HCT116 (cell line): ENCODE data around the gene HNMT. TPM values are rescaled to one million over a fixed set of nuclear protein-coding genes. Genes with fewer than 3 reads are reported as not detected.

Source experiments
- ATAC-seq: fragments of 200-7000 bp; cut with Tn5 transposase; 2 replicates; pipeline ENCODE4 v1.9.1; 2020; ENCODE audit warnings: mild to moderate bottlenecking, moderate library complexity
- BruUV-seq: library from RNA; stranded (reverse); fragments of 400-500 nt; replicated peaks from 2 replicates; lab custom pipeline; 2021; lab: Mats Ljungman, UMichigan
- CTCF ChIA-PET: fragments of 300-600 bp; sonication (Branson Sonifier 250); formaldehyde crosslinking; loops from one replicate; lab custom pipeline; 2021; ENCODE audit warnings: antibody characterized with exemption; lab: Charles Lee
- POLR2A ChIA-PET: fragments of 300-600, 350-600 bp; sonication (Branson Sonifier 250); formaldehyde crosslinking; loops from one replicate; lab custom pipeline; 2021; ENCODE audit warnings: antibody characterized with exemption; lab: Charles Lee
- RAD21 ChIA-PET, 2 experiments: fragments of 300-600 bp; sonication (Branson Sonifier 250); formaldehyde crosslinking; loops; one replicate each; lab custom pipeline; 2023; ENCODE audit warnings: low total read pairs in 2 of 2; ENCODE audit not compliant: uncharacterized antibody in 2 of 2, unreplicated experiment in 2 of 2, low non-redundant PET in 1 of 2; lab: Charles Lee
- DNase-seq: peaks from one replicate; pipeline ENCODE4 v3.0.0-alpha.2; 2010; ENCODE audit warnings: low read depth, low spot score
- H2AFZ ChIP-seq: fragments of 200-600 bp; shearing (Covaris generic), sonication (generic); 2 replicates; pipeline ENCODE4 v1.6.1; 2017; ENCODE audit warnings: low read depth, mixed run types, mixed read lengths, antibody characterized with exemption, low read length; ENCODE audit not compliant: poor library complexity, severe bottlenecking
- H3K27ac ChIP-seq: 2 replicates; pipeline ENCODE4 v1.5.1; 2012; ENCODE audit warnings: low read depth, low read length
- H3K27me3 ChIP-seq: fragments of 200-600 bp; sonication (generic); 2 replicates; pipeline ENCODE4 v1.6.1; 2016; ENCODE audit warnings: mixed run types, low read length, mixed read lengths; ENCODE audit not compliant: insufficient read depth
- H3K36me3 ChIP-seq, 2 experiments: fragments of 200-500 bp in 1 of 2; fragments of 200-600 bp in 1 of 2; sonication (Bioruptor generic) in 1 of 2; sonication (generic) in 1 of 2; 2 replicates each; pipeline versions ENCODE4 v1.5.1 to v1.6.1; 2014 to 2016; ENCODE audit warnings: low read length in 2 of 2, inconsistent platforms in 1 of 2, mixed read lengths in 1 of 2, mixed run types in 1 of 2; ENCODE audit not compliant: insufficient read depth in 2 of 2, control insufficient read depth in 1 of 2
- H3K4me1 ChIP-seq, 2 experiments: fragments of 200-600 bp in 1 of 2; sonication (generic) in 1 of 2; 2 replicates each; pipeline versions ENCODE4 v1.5.1 to v1.6.1; 2012 to 2017; ENCODE audit warnings: low read length in 2 of 2, inconsistent platforms in 1 of 2, mild to moderate bottlenecking in 1 of 2, mixed read lengths in 1 of 2, mixed run types in 1 of 2, moderate library complexity in 1 of 2; ENCODE audit not compliant: insufficient read depth in 2 of 2, control insufficient read depth in 1 of 2
- H3K4me2 ChIP-seq: fragments of 200-600 bp; sonication (generic); 2 replicates; pipeline ENCODE4 v1.6.1; 2017; ENCODE audit warnings: mixed run types, low read length, mixed read lengths
- H3K4me3 ChIP-seq, 2 experiments: fragments of 200-600 bp in 1 of 2; sonication (generic) in 1 of 2; replicated peaks in 1 of 2; 2 replicates each; pipeline ENCODE4 v1.5.1; 2011 to 2016; ENCODE audit warnings: low read length in 2 of 2, control low read depth in 1 of 2, low read depth in 1 of 2, mild to moderate bottlenecking in 1 of 2, mixed read lengths in 1 of 2, mixed run types in 1 of 2
- H3K79me2 ChIP-seq: fragments of 200-600 bp; sonication (generic); 2 replicates; pipeline ENCODE4 v1.6.1; 2017; ENCODE audit warnings: mild to moderate bottlenecking, mixed run types, low read length, moderate library complexity, mixed read lengths; ENCODE audit not compliant: insufficient read depth
- H3K9ac ChIP-seq: fragments of 200-600 bp; sonication (generic); 2 replicates; pipeline ENCODE4 v1.6.1; 2016; ENCODE audit warnings: low read length, mixed read lengths
- H3K9me2 ChIP-seq: fragments of 200-600 bp; sonication (generic), shearing (Covaris generic); 2 replicates; pipeline ENCODE4 v1.6.1; 2017; ENCODE audit warnings: mixed run types, mild to moderate bottlenecking, moderate library complexity; ENCODE audit not compliant: insufficient read depth
- H3K9me3 ChIP-seq, 2 experiments: fragments of 200-500 bp in 1 of 2; fragments of 200-600 bp in 1 of 2; sonication (Bioruptor generic) in 1 of 2; sonication (generic) in 1 of 2; 2 replicates each; pipeline ENCODE4 v1.6.1; 2014 to 2017; ENCODE audit warnings: low read length in 2 of 2, mixed read lengths in 2 of 2, inconsistent platforms in 1 of 2, low read depth in 1 of 2, mild to moderate bottlenecking in 1 of 2, mixed run types in 1 of 2, moderate library complexity in 1 of 2; ENCODE audit not compliant: control insufficient read depth in 1 of 2, insufficient read depth in 1 of 2
- H4K20me1 ChIP-seq: fragments of 200-600 bp; sonication (generic), shearing (Covaris generic); 2 replicates; pipeline ENCODE4 v1.6.1; 2017; ENCODE audit warnings: mixed run types, mild to moderate bottlenecking, moderate library complexity; ENCODE audit not compliant: insufficient read depth
- CBX3 ChIP-seq: IDR thresholded peaks from 2 replicates; pipeline ENCODE4 v1.6.1; 2012; ENCODE audit warnings: low read depth
- CEBPB ChIP-seq: IDR thresholded peaks from 2 replicates; pipeline ENCODE4 v1.6.1; 2012; ENCODE audit warnings: low read depth
- CTCF ChIP-seq, 3 experiments: fragments of 200-600 bp in 1 of 3; sonication (generic) in 1 of 3; IDR thresholded peaks in 2 of 3; conservative IDR thresholded peaks in 1 of 3; 2 replicates each; pipeline ENCODE4 v1.5.1; 2012 to 2017; ENCODE audit warnings: low read depth in 2 of 3, low read length in 2 of 3, antibody characterized with exemption in 1 of 3, borderline replicate concordance in 1 of 3, control low read depth in 1 of 3, mild to moderate bottlenecking in 1 of 3, mixed read lengths in 1 of 3, mixed run types in 1 of 3, moderate library complexity in 1 of 3; ENCODE audit not compliant: insufficient read depth in 1 of 3
- EGR1 ChIP-seq: IDR thresholded peaks from 2 replicates; pipeline ENCODE4 v1.6.1; 2012; ENCODE audit warnings: low read depth
- ELF1 ChIP-seq: IDR thresholded peaks from 2 replicates; pipeline ENCODE4 v1.6.1; 2012; ENCODE audit warnings: low read depth, borderline replicate concordance
- JUND ChIP-seq: IDR thresholded peaks from 2 replicates; pipeline ENCODE4 v1.6.1; 2012
- POLR2AphosphoS5 ChIP-seq: IDR thresholded peaks from 2 replicates; pipeline ENCODE4 v1.6.1; 2011; ENCODE audit warnings: mild to moderate bottlenecking, low read depth, low read length, moderate library complexity
- RAD21 ChIP-seq: IDR thresholded peaks from 2 replicates; pipeline ENCODE4 v1.6.1; 2012; ENCODE audit warnings: low read depth, mild to moderate bottlenecking
- TCF7L2 ChIP-seq: IDR thresholded peaks from 2 replicates; pipeline ENCODE4 v1.7.0; 2011; ENCODE audit warnings: borderline replicate concordance, inconsistent platforms; ENCODE audit not compliant: insufficient read depth, insufficient read length; ENCODE audit errors: extremely low read depth
- YY1 ChIP-seq: IDR thresholded peaks from 2 replicates; pipeline ENCODE4 v1.6.1; 2011; ENCODE audit warnings: low read length, low read depth, moderate library complexity, mild to moderate bottlenecking; ENCODE audit not compliant: insufficient replicate concordance; ENCODE audit errors: extremely low read depth
- ZNF274 ChIP-seq: fragments of 200-500 bp; sonication (Bioruptor generic); IDR thresholded peaks from 2 replicates; pipeline ENCODE4 v1.6.1; 2014; ENCODE audit warnings: mild to moderate bottlenecking, low read depth, low read length, inconsistent platforms
- intact Hi-C: fragments of 100-400 bp; cut with micrococcal nuclease; formaldehyde crosslinking; loops from 2 replicates; pipeline ENCODE4 v1.10.0; 2022
- total RNA-seq: library from RNA; stranded (reverse); gene quantifications from one replicate; pipeline ENCODE4 v1.2.1, GENCODE V29; 2021; ENCODE audit not compliant: unreplicated experiment

HNMT gene
- total RNA-seq, 1 experiment from 2014 or later = not detected

- H3K4me3 ChIP-seq = no peak overlapping the region
- ChIA-PET POLR2A (no interaction called here), CTCF (no interaction called here), RAD21 (no interaction called here)
- H3K9me2 ChIP-seq = no peaks in the 10 kb centered on the region
- no peak overlapping the region for H2AFZ ChIP-seq
- intact Hi-C loops = no loop called here
- H3K9me3 ChIP-seq = no peaks in the 10 kb centered on the region
- BruUV-seq = no TSS peak
- DNase-seq = no peak
- H3K27ac ChIP-seq = no peak overlapping the region
- TF ChIP-seq JUND = no peak
- no peak for TF ChIP-seq YY1
- TF ChIP-seq CEBPB = no peak
- no peak for TF ChIP-seq ZNF274
- TF ChIP-seq ELF1 = no peak
- no peak for TF ChIP-seq POLR2AphosphoS5
- no peak for TF ChIP-seq CBX3
- no peak for TF ChIP-seq RAD21
- no peak for TF ChIP-seq TCF7L2
- no peak for TF ChIP-seq EGR1
- TF ChIP-seq CTCF (IDR thresholded peaks at IDR 0.05 in 2 of 3, conservative IDR thresholded peaks at IDR 0.05 in 1 of 3; ENCODE audit: borderline replicate concordance in 1 of 3, insufficient read depth in 1 of 3, low read depth in 2 of 3, low read length in 2 of 3) = no peak
- no peaks in the 10 kb centered on the region for H3K27me3 ChIP-seq
- no peak overlapping the region for H3K4me2 ChIP-seq
- no peak overlapping the region for H3K9ac ChIP-seq
- no peak for ATAC-seq
- H3K79me2 ChIP-seq = no peaks in the 10 kb centered on the region
- H3K4me1 ChIP-seq = no peaks in the 10 kb centered on the region; a peak in 1 of 4 replicates
- H4K20me1 ChIP-seq = no peaks in the 10 kb centered on the region
- H3K36me3 ChIP-seq = no peaks in the 10 kb centered on the region
Measured at GRCh38 chr2:137957033-137957432, 7.2 kb upstream of the HNMT start.
